GM18505 (cell line): ENCODE results near the gene IGF1.

Experiments used
- ATAC-seq: cut with Tn5 transposase; IDR thresholded peaks from one replicate; pipeline ENCODE4 v1.9.1; 2021; ENCODE audit not compliant: unreplicated experiment
- POLR2A ChIP-seq: IDR thresholded peaks from 4 replicates; pipeline ENCODE4 v1.6.1; 2011; ENCODE audit warnings: borderline replicate concordance; ENCODE audit not compliant: insufficient read depth, insufficient read length; ENCODE audit errors: extremely low read depth

The IGF1 gene

DNA sequence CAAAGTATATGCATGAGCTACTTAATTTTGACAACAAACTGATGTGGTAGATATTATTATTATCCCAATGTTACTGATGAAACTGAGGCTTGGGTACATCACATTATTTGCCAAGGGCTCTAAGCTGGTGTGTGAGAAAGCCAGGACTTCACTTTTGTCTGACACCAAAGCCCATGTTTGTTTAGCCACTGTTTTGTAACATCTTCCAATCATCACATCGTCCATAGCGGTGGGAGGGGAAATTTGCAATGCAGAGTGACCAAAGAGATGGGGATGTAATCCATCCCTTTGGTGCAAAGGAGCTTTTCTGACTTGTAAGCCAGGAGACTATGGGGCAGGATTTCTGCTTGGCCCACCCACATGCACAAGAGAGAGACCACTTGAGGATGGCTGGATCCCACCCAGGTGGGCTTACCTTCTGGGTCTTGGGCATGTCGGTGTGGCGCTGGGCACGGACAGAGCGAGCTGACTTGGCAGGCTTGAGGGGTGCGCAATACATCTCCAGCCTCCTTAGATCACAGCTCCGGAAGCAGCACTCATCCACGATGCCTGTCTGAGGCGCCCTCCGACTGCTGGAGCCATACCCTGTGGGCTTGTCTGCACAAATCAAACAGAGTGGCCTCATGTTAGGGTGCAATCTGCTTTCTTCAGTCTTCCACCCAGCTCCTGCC lies 61.1 kb downstream of the IGF1 start:
- ATAC-seq, result no peak
- TF ChIP-seq POLR2A, result no peak

DNA sequence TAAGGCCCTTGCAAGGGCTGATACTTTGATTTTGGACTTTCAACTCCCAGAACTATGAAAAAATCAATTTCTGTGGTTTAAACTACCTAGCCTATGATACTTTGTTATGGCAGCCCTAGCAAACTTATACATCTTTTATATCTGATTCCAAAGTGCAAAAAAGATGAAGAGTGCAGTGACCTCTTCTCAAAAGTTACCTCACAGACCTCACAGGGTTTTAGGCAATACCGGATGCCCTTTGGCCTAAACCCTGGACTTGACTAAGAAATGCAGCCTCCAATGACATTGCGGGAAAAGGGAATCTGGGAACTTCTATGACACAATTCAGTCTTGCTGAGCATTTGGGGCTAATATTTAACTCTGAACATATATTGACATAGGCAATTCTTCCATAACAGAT lies 63.3 kb downstream of the IGF1 start:
- TF ChIP-seq POLR2A, result no peak
- ATAC-seq, result no peak

GRCh38 chr12:102415515-102415914 lies 64.8 kb downstream of the IGF1 start:
- TF ChIP-seq POLR2A, result no peak
- no peak for ATAC-seq

GRCh38 chr12:102413396-102413795 lies 67.0 kb downstream of the IGF1 start:
- no peak for ATAC-seq

DNA sequence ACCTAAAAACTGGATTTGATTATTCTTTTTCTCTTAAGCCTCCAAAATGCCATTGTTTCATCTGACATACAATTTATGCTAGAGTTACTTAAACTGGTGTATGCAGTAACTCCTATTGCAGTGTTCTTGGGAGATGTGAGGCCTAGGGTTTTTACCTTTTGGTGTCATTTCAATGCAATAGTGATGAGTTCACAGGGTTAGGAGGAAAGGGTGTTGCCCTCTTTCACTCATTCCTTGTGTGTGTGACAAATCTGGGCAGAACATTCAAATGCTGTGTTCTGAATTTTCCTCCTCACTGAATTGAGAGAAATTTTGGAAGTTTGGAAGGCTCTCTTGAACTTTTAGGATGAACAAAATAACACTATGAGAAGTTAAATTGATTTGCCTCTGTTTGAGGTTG lies 69.9 kb downstream of the IGF1 start:
- TF ChIP-seq POLR2A, result no peak
- ATAC-seq, result no peak

More at GRCh38 chr12:102413396-102413795, 67.0 kb downstream of the IGF1 start:
- no peak for TF ChIP-seq POLR2A

GRCh38 chr12:102408487-102409297 lies 71.7 kb downstream of the IGF1 start:
- ATAC-seq, result no peak
- no peak for TF ChIP-seq POLR2A

DNA sequence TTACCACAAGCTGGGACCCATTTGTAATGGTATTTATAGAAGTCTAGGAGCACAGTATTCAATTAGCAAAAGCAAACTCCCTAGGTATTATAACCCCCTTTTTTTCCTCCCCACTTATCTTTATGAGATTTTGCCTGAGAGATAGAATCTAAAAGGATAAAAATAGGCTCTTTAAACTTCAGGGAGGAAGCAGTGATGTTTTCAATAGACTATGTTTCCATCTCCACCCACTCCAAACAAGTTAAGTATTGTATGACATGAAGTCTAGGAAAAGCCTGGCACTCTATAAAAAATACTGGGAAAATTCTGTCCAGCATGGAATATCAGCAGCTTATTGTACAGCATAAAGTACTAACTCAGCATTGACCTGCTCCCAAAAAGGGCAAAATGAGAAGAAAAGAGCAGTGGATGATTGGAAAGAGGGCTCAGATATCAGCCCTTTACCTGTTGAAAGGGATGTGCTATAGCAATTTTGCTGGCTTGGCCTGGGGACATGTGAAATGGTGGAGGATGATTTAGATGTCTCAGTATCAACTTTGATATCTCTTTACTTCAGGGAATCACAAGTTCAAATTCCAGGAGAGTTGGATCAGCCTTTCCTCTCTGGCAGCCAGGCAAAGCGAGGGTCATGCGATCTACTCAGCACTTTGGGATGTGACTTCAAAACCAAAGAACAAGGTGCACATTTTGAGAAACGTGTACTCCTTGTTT lies 72.4 kb downstream of the IGF1 start:
- no peak for TF ChIP-seq POLR2A
- ATAC-seq, result no peak

DNA sequence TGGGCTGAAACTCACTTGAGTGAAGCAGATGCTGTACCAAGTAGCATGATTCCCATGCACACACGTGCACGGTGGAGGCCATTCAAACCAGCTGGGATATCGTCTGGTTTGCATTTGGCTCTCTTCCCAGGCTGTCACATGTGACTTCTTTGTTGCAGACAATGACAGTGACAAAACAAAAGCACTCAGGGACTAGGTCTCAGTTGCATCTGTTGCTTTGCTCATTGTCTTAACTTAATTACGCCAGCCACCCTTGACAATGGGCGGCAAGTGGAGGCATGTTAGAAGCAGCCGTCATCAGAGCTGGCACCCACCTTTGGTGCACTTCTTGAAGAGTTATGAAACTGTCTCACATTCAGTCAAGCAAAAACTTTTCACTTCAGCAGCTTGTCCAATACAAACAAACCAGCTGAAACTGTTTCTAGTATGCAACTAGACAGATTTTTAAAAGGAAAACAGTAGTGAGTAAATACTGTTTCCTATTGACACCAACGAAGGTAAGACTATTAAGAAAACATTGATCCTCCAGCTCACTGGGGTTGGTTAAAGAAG lies 74.3 kb downstream of the IGF1 start:
- ATAC-seq, result no peak

GRCh38 chr12:102401087-102401486 lies 79.3 kb downstream of the IGF1 start:
- no peak for TF ChIP-seq POLR2A
- no peak for ATAC-seq

More for the DNA sequence above, 74.3 kb downstream of the IGF1 start:
- no peak for TF ChIP-seq POLR2A

DNA sequence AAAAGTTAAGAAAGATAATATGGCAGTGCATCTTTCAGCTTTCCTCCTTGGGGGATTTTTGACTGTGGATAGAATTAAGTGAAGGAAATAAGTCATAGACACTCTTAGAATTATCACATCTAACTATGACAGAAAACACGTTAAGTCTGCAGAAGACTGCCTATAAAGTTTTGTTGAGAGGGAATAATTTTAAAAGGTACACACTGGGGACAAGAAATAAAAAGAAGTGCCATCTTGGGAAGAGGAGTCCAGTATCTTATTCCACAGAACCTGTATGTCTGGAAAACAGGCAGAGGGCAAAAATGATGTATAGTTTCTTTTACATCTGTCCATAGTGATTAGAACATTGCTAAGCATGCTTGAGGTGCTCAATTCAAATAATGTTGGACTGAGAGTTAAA lies 80.7 kb downstream of the IGF1 start:
- no peak for TF ChIP-seq POLR2A
- ATAC-seq, result no peak

DNA sequence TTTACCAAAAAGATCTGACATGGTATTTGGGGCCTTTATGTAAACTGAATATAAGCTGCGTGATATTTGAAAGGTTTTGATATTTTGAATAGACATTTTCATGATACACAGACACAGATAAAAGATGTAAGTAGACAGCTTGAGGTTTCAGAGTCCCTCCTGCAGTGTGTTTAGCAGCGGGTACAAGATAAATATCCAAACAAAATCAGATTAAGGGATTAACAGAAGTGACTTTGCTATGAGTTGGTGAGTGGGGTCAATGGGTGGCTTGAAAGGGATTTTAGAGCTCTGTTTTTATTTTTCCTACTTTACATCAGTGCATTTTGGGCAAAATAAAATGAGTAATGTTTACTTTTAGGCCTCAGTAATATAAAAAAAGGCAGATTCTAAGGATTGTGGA lies 84.1 kb downstream of the IGF1 start:
- TF ChIP-seq POLR2A, result no peak
- ATAC-seq, result no peak

- ATAC-seq, result no peak
- TF ChIP-seq POLR2A, result no peak
Observed at GRCh38 chr12:102394200-102394599, 86.2 kb downstream of the IGF1 start.

GRCh38 chr12:102390068-102390467 lies 90.3 kb downstream of the IGF1 start:
- no peak for TF ChIP-seq POLR2A
- no peak for ATAC-seq
